GM21526 (cell line): ENCODE results near the gene KNOP1.

ENCODE experiments used
- ATAC-seq: cut with Tn5 transposase; IDR thresholded peaks from one replicate; pipeline ENCODE4 v1.9.1; 2021; ENCODE audit warnings: moderate library complexity; ENCODE audit not compliant: unreplicated experiment, low FRiP score

Gene KNOP1

GRCh38 chr16:19708296-19709205 is 9.5 kb downstream of the KNOP1 start:
- no peak for ATAC-seq

GRCh38 chr16:19707569-19708295 is 10.3 kb downstream of the KNOP1 start:
- no peak for ATAC-seq

DNA sequence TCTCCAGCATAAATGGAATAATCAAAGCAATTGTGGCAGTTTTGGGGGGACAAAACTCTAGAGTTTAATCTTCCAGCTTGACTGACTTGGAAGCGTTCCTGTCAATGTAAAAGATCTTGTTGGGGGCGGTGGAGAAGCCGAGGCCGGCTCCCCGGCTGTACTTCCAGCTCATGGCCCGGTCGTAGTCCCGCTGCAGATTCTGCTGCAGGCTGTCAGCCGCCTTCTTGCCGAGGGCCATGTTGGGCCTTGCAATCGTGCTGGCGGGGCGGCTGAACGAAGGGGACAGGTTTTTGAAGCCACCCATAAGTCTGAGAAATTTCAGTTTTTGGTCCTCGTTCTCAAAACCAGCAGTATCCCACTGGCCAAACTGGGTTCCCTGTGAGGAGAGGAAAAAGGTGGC is 11.2 kb downstream of the KNOP1 start:
- no peak for ATAC-seq

- ATAC-seq = no peak
Measured at GRCh38 chr16:19705843-19706242, 12.2 kb downstream of the KNOP1 start.

- no peak for ATAC-seq
Measured at GRCh38 chr16:19705146-19705501, 12.9 kb downstream of the KNOP1 start.

GRCh38 chr16:19704321-19705145 is 13.5 kb downstream of the KNOP1 start:
- no peak for ATAC-seq

DNA sequence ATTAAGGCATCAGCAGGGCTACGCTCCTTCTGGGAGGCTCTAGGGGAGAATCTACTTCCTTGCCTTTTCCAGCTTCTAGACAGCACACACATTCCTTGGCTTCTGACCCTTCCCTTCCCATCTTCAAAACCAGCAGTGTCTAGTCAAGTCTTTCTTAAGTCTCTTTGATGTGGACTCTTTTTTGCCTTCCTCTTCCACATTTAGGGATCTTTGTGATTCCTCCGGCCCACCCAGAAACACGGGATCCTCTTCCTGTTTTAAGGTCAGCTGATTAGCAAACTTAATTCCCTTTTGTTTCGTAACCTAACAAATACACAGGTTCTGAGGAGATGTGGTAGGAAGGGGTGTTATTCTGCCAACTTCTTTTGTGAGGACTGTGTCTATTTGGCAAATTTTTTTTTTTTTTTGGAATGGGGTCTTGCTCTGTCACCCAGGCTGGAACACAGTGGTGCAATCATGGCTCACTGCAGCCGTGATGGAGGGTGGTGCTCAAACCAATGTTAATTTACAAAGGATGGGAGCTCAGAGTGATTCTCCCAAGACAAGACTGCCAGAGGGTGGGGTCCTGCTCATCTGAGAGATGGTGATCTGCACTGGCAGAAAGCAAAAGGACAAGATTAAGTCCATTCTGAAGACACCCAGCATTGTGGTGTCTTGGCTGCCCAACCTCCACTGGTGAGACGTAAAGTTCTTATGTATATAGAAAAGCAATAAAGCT is 14.7 kb downstream of the KNOP1 start:
- no peak for ATAC-seq

DNA sequence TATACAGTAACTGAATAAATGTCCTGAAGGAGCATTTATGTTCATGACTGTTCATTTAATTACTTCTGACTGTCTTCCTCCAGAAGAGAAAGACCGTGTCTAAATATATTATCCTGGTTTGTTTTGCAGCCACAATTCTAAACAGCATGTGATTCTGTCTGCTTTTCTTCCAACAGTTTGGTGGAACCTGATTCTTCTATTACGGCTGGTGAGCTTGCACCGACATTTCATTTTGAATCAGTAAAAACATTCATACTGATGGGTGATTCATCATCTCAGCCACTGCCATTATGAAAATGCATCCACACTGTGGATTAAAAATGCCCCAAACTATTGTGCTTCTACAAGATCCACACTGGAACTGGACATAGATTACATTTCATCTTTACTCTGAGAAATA is 16.9 kb downstream of the KNOP1 start:
- no peak for ATAC-seq

GRCh38 chr16:19700319-19700781 is 17.7 kb downstream of the KNOP1 start:
- ATAC-seq = no peak

- ATAC-seq = no peak
Measured at GRCh38 chr16:19699472-19699871, 18.6 kb downstream of the KNOP1 start.

GRCh38 chr16:19698480-19699465 is 19.3 kb downstream of the KNOP1 start:
- no peak for ATAC-seq

GRCh38 chr16:19697756-19698318 is 20.2 kb downstream of the KNOP1 start:
- no peak for ATAC-seq

- ATAC-seq = no peak
Measured at GRCh38 chr16:19696961-19697360, 21.1 kb downstream of the KNOP1 start.

- no peak for ATAC-seq
Measured at GRCh38 chr16:19696328-19696727, 21.7 kb downstream of the KNOP1 start.

GRCh38 chr16:19694989-19695388 is 23.0 kb downstream of the KNOP1 start:
- no peak for ATAC-seq

DNA sequence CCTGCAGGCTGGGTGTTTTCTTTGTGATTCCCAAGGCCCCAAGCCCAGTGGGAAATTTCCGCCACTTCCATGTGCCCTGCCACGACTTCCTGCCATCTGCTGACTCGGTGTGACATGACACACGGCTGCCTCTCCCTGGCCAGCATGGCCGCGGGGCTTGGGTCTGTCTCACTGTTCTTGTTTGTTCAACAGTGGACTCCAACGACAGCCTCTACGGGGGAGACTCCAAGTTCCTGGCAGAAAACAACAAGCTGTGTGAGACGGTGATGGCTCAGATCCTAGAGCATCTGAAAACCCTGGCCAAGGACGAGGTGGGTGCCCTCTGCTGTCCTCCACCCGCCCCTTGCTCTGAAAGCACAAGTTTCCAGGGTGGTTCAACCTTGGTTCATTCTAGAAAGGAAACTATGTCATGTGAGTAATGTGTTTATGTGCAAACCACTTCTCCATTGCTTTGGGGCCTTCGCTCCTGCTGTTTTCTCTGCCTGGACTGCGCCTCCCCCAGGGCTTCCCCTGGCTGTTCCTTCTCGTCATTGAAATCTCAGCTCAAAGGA is 26.8 kb downstream of the KNOP1 start:
- no peak for ATAC-seq

GRCh38 chr16:19690196-19690595 is 27.8 kb downstream of the KNOP1 start:
- ATAC-seq = no peak

DNA sequence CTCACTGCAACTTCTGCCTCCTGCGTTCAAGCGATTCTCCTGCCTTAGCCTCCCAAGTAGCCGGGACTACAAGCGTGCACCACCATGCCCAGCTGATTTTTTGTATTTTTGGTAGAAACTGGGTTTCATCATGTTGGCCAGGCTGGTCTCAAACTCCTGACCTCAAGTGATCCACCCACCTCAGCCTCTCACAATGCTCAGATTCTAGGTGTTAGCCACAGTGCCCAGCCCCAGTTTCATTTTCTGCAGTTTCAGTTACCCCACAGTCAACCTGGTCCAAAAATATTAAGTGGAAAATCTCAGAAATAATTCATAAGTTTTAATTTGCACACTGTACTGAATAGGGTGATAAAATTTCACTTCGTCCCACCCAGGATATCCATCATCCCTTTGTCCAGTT is 28.7 kb downstream of the KNOP1 start:
- no peak for ATAC-seq
